Adipocyte (in vitro differentiated cells): Measurements from ENCODE around the gene ATP1A3.
"Not testable (repeated sequence)": the region's sequence is repeated elsewhere in the genome, so short reads cannot be mapped to it uniquely, and the experiment has no call there.

Experiments used
- DNase-seq: peaks from one replicate; pipeline ENCODE4 v3.0.0-alpha.2; 2015; ENCODE audit warnings: low read depth
- H3K27me3 ChIP-seq: replicated peaks from 2 replicates; pipeline ENCODE4 v1.7.0; 2013; ENCODE audit warnings: mild to moderate bottlenecking, low read length, moderate library complexity; ENCODE audit not compliant: control insufficient read depth, insufficient read depth
- H3K36me3 ChIP-seq: 2 replicates; pipeline ENCODE4 v1.7.0; 2013; ENCODE audit warnings: low read length, mild to moderate bottlenecking, moderate library complexity; ENCODE audit not compliant: control insufficient read depth, insufficient read depth, severe bottlenecking
- H3K4me1 ChIP-seq: 2 replicates; pipeline ENCODE4 v1.7.0; 2013; ENCODE audit warnings: mild to moderate bottlenecking, low read length, moderate library complexity; ENCODE audit not compliant: control insufficient read depth, insufficient read depth
- H3K4me3 ChIP-seq: 2 replicates; pipeline ENCODE4 v1.7.0; 2013; ENCODE audit warnings: mild to moderate bottlenecking, low read length, moderate library complexity
- H3K9ac ChIP-seq: 2 replicates; pipeline ENCODE4 v1.7.0; 2013; ENCODE audit warnings: mild to moderate bottlenecking, low read length, moderate library complexity
- H3K9me3 ChIP-seq: 2 replicates; pipeline ENCODE4 v1.7.0; 2013; ENCODE audit warnings: mild to moderate bottlenecking, low read length, moderate library complexity; ENCODE audit not compliant: control insufficient read depth

The ATP1A3 gene

DNA sequence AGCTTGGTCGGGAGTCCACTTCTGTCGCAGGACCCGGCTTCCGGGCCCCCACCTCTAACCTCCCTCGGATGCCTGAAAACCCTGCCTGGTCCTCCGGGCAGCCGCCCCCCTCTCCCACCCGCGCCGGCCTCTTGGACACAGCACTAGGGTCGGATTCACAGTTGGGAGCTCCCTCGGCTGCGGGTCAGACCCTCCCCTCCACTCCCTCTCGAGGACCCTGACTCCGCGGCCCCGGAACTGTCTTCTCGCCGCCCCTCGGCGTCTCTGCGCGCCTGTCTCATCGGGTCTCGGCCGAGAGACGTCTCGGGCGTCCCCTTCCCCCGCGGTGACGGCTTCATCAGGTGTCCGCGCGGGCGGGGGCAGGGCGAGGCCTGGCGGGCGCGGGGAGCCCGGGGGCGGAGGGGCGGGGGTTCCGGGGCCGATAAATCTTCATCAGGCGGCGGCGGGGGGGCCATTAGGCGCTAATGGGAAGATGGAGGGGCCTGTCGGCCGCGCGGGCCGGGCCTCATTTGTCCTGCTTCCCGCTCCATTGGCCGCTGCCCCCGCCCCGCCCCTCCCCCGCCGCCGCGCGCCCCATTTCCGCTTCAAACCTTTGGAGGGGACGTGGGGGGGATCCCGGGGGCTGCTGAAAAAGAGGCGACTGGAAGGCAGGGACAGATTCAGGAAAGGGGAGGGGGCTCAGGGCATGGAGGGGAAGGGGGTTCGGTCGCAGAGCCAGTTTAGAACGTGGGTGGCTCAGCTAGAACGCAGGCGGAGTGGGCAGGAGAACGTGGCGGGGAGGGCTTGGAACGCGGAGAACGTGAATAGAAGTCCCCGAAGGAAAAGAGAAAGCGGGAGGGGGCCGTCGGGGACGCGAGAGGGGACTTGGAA is 53.9 kb downstream of the ATP1A3 start:
- Histone ChIP-seq H3K9me3 (no peaks in the 10 kb centered on the region), H3K4me3 (peak overlapping the region; percentile 78), H3K27me3 (peaks cover 4% of the 10 kb centered on the region), H3K9ac (peak overlapping the region; percentile 72), H3K4me1 (peaks cover 11% of the 10 kb centered on the region), H3K36me3 (no peaks in the 10 kb centered on the region)
- peak; percentile 61 for DNase-seq

DNA sequence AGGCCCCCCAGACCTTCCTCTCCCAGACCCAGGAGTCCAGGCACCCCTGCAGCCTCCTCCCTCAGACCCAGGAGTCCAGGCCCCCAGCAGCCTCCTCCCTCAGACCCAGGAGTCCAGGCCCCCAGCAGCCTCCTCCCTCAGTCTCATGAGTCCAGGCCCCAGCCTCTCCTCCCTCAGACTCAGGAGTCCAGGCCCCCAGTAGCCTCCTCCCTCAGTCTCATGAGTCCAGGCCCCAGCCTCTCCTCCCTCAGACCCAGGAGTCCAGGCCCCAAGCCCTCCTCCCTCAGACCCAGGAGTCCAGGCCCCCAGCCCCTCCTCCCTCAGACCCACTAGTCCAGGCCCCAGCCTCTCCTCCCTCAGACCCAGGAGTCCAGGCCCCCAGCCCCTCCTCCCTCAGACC is 54.8 kb downstream of the ATP1A3 start:
- H3K4me1 ChIP-seq = peaks cover 11% of the 10 kb centered on the region
- not testable (repeated sequence) for H3K9ac ChIP-seq, H3K9me3 ChIP-seq, H3K27me3 ChIP-seq, H3K36me3 ChIP-seq, DNase-seq, H3K4me3 ChIP-seq

DNA sequence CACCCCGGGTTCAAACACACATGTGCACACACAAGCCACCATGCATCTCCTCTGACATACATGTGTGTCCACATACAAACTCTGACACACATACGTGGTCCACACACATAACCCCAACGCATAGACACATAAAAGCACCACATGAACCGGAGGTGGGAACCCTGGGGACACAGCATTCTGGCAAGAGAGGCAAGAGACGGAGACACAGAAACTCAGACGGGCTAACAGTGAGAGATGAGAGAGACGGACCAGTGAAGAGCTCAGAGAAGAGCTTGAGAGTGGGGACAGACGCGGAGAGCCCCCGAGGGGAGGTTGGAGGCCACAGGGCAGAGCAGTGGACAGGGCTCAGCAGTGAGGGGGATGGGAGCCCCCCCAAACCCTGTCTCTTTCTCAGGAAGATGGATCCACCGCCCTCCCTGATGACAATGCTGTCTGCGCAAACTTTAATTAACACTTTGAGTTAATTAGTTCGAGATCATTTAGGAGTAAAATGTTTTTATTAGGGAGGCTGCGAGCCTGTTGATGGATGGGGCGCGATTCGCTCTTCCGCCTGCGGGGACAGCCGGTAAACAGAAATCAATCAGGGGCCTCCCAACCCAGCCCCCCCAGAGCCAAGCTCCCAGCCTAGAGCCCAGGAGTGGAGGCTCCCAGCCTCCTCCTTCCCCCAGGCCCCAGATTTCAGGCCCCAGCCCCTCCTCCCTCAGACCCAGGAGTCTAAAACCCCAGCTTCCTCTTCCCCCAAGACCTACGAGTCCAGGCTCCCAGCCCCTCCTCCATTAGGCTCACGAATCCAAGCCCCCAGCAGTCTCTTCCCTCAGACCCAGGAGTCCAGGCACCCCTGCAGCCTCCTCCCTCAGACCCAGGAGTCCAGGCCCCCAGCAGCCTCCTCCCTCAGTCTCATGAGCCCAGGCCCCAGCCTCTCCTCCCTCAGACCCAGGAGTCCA is 56.2 kb downstream of the ATP1A3 start:
- no peak for DNase-seq
- H3K9ac ChIP-seq = no peak overlapping the region

DNA sequence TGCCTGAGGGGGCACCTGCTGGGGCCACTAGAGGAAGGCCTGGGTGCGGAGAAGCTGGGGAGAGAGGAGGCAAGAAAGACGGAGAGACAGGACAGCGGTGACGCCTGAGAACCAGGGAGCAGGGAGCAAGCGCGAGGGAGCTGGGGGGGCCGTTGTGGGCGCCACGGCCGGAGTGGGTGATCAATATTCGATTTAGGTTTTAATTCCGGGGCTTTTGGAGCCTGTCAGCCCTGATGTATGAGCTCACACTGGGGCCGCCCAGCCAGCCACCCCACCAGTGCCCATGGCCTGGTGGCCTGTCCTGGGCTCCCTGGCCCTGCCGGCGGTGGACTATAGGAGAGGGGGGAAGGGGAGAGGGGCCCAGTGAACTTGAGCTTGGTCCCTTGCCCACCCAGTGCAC is 57.1 kb downstream of the ATP1A3 start:
- peaks cover 14% of the 10 kb centered on the region for H3K27me3 ChIP-seq
- no peak overlapping the region for H3K9ac ChIP-seq
- no peaks in the 10 kb centered on the region for H3K36me3 ChIP-seq
- H3K4me1 ChIP-seq = peaks cover 18% of the 10 kb centered on the region
- no peaks in the 10 kb centered on the region for H3K9me3 ChIP-seq
- no peak overlapping the region for H3K4me3 ChIP-seq
- no peak for DNase-seq

More for the DNA sequence above, 56.2 kb downstream of the ATP1A3 start:
- H3K27me3 ChIP-seq = peaks cover 14% of the 10 kb centered on the region
- H3K36me3 ChIP-seq = no peaks in the 10 kb centered on the region
- peaks cover 15% of the 10 kb centered on the region for H3K4me1 ChIP-seq
- H3K4me3 ChIP-seq = no peak overlapping the region
- no peaks in the 10 kb centered on the region for H3K9me3 ChIP-seq

DNA sequence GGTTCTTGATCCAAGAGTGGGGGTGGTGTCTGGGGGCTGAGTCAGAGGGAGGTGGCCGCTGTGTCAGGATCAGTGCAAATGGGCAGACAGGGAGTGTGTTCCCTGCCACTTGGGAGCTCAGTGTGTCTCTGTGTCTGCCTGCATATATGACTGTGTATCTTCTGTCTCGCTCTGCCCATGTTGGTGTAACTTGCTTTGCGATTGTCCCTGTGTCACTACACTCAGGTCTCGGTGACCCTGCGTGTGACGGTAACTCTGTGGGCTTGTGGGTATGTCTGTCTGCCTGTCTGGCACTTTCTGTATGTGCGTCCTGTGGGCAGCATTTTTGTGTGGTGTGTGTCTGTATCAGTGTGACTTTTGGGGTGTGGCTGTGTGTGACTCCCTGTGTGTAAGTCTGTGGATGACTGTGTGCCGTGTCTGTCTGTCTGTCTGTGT is 57.6 kb downstream of the ATP1A3 start:
- H3K4me1 ChIP-seq = peaks cover 18% of the 10 kb centered on the region
- H3K27me3 ChIP-seq = peaks cover 18% of the 10 kb centered on the region
- H3K9me3 ChIP-seq = no peaks in the 10 kb centered on the region
- DNase-seq = no peak
- no peak overlapping the region for H3K4me3 ChIP-seq
- no peaks in the 10 kb centered on the region for H3K36me3 ChIP-seq
- H3K9ac ChIP-seq = no peak overlapping the region

DNA sequence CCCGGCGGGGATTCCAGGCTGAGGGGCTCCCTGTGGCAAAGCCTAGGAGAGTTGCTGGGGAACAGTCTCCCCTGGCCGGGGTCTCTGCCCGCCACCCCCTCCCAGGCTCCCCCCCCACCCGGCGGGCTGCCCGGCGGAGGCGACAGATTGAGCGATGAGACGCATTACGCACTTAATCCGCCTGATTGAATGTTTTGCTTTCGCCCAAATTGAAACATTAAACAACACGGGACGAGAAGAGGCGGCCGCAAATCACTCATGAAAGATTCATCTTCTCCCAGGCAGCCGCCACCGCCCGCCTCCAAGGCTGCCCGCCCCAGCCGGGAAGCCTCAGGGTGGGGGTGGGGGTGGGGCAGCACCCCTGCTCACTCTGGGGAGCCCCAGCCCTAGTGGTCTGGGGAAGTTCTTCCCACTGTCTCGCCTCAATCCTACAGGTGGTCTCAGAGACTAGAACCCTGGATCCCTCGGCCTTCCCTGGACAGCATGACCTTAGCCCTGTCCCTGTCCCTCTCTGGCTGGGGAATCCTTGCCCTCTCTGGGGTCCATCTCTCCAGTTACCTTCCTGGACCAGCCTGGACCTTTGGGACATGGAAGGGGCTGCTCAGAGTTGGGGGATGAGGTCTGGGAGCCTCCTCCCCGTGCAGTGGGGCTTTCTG is 58.1 kb downstream of the ATP1A3 start:
- H3K4me1 ChIP-seq = peaks cover 18% of the 10 kb centered on the region
- H3K4me3 ChIP-seq = no peak overlapping the region
- H3K27me3 ChIP-seq = peaks cover 19% of the 10 kb centered on the region
- no peaks in the 10 kb centered on the region for H3K9me3 ChIP-seq
- no peak overlapping the region for H3K9ac ChIP-seq
- DNase-seq = peak; percentile 28
- H3K36me3 ChIP-seq = no peaks in the 10 kb centered on the region

DNA sequence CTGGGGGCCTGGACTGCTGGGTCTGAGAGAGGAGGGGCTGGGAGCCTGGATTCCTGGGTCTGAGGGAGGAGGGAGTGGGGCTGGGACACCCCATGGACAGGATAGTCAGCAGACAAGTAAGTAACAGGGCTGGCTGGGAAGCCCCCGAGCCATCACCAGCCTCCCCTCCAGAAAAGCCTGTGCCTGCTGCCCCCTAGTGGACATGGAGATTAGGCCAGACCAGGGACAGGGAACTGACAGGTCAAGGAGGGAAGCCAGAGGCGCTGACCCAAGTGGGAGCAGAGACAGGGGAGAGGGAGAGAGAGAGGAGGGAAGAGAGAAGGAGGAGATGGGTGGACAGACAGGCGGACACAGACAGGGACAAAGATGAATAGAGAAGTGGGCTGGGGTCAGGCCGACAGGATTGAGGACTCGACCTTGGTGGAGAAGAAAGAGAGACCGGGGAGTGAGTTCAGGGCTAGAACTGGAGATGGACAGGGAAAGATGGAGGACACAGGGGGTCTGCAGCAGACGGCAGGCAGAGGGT is 59.1 kb downstream of the ATP1A3 start:
- H3K4me1 ChIP-seq = peaks cover 18% of the 10 kb centered on the region
- peak; percentile 85 for DNase-seq
- no peak overlapping the region for H3K9ac ChIP-seq
- H3K4me3 ChIP-seq = no peak overlapping the region
- H3K36me3 ChIP-seq = no peaks in the 10 kb centered on the region
- no peaks in the 10 kb centered on the region for H3K9me3 ChIP-seq
- H3K27me3 ChIP-seq = peaks cover 29% of the 10 kb centered on the region

DNA sequence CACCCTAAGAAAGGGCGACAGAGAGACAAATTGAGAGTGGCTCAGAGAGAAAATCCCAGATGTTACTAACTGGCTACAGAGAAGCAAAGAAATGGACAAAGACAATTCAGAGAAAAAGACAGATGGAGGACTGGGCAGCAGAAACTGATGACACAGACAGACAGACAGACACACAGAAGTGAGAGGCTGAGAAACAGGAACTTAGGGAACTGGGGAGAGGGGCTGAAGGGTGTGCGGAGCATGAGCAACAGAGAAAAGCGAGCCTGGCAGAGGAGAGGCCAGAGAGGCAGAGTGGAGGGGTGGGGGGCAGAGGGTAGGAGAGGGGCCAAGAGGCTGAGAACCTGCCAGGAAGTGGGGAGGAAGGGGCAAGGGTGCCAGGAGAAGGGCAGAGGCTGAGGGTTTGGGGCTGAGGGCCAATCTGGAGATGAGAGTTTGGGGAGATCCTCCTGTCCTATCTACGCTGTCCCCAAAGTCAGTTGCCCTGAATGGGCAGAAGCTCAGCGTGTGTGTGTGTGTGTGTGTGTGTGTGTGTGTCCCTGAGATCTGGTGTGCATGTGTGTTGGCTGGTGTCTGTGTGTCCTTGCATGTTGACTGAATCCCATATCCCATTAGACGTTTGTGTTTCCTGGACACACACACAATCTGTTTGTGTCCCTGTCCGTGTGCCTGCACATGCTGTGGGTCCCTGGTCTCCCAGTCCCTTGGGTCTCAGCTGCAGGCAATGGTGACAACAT is 60.2 kb downstream of the ATP1A3 start:
- H3K9me3 ChIP-seq = no peaks in the 10 kb centered on the region
- DNase-seq = no peak
- H3K4me1 ChIP-seq = peaks cover 18% of the 10 kb centered on the region
- H3K36me3 ChIP-seq = no peaks in the 10 kb centered on the region
- H3K4me3 ChIP-seq = no peak overlapping the region
- H3K9ac ChIP-seq = no peak overlapping the region
- peaks cover 38% of the 10 kb centered on the region for H3K27me3 ChIP-seq

DNA sequence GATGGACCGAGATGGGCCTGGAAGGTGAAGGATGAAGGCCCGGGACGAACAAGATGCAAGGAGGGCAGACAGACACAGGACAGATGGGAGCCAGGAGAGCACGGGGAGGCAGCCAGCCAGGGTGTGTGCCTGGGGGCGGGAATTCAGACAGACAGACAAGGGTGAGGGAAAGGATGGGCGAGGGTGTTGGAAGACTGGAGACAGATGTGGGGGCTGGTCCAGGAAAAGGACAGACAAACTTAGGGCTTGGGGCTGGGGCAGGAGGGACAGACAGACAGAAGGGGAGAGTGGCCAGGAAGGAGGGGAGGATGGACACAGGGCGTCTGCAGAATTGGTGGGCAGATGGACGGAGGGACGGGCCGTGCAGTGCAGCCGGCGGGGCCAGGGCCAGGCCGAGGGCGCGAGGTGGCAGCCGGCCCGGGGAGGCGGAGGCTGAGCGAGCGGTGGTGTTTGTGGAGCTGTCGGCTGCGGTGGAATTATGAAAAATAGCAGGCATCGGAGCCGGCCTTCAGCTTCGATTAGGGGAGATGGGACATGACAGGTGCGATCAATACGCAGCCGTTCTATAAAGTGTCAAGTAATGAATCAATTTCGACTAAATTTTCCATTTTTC is 61.2 kb downstream of the ATP1A3 start:
- Histone ChIP-seq H3K9me3 (no peaks in the 10 kb centered on the region), H3K9ac (no peak overlapping the region), H3K4me3 (no peak overlapping the region), H3K4me1 (peaks cover 18% of the 10 kb centered on the region), H3K27me3 (peaks cover 40% of the 10 kb centered on the region), H3K36me3 (no peaks in the 10 kb centered on the region)
- DNase-seq = no peak

DNA sequence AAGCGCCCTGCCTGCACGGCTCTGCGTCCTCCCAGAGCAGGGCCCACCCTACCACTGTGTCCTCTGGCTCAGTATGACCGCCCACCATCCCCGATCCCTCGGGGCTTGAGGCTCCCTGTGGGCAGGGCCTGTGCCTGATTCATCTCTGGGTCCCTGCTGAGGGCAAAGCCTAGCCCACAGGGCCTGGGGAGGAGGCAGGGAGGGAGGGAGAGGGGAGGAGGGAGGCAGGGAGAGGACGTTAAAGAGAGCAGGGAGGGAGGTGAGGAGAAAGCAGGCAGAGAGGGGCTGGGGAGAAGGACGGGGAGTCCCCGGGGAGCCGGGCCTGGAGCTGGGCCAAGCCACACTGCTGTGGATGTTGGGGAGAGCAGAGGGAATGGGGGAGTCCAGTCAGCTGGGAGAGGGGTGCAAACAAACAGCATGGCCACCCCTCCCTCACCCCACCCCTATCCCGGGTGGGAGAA is 61.7 kb downstream of the ATP1A3 start:
- Histone ChIP-seq H3K9me3 (no peaks in the 10 kb centered on the region), H3K4me1 (peaks cover 18% of the 10 kb centered on the region), H3K27me3 (peaks cover 44% of the 10 kb centered on the region), H3K9ac (no peak overlapping the region), H3K4me3 (no peak overlapping the region), H3K36me3 (no peaks in the 10 kb centered on the region)
- no peak for DNase-seq
